ENCODE results near the gene LSM7.

GRCh38 chr19:2276429-2276986, 51.9 kb downstream of the LSM7 start:
- TF ChIP-seq, protein P1, sequence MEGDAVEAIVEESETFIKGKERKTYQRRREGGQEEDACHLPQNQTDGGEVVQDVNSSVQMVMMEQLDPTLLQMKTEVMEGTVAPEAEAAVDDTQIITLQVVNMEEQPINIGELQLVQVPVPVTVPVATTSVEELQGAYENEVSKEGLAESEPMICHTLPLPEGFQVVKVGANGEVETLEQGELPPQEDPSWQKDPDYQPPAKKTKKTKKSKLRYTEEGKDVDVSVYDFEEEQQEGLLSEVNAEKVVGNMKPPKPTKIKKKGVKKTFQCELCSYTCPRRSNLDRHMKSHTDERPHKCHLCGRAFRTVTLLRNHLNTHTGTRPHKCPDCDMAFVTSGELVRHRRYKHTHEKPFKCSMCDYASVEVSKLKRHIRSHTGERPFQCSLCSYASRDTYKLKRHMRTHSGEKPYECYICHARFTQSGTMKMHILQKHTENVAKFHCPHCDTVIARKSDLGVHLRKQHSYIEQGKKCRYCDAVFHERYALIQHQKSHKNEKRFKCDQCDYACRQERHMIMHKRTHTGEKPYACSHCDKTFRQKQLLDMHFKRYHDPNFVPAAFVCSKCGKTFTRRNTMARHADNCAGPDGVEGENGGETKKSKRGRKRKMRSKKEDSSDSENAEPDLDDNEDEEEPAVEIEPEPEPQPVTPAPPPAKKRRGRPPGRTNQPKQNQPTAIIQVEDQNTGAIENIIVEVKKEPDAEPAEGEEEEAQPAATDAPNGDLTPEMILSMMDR (IDR thresholded peaks at IDR 0.05 in 4 of 5, conservative IDR thresholded peaks at IDR 0.05 in 1 of 5) = no peak
- TF ChIP-seq POLR2A (IDR thresholded peaks at IDR 0.05) = no peak
